Amniotic epithelial cell (primary cell): ENCODE data around the gene GTF3A.

Experiments used
- DNase-seq: peaks from one replicate; pipeline ENCODE4 v3.0.0-alpha.2; 2010; ENCODE audit warnings: low read depth

Gene GTF3A

GRCh38 chr13:27449081-27449603 lies 24.7 kb downstream of the GTF3A start:
- no peak for DNase-seq

- peak; percentile 90 for DNase-seq
Measured at GRCh38 chr13:27449936-27450828, 25.8 kb downstream of the GTF3A start, which contains the start of gene MTIF3. TSS of gene MTIF3 (minus strand) at chr13:27450564. CDS start at chr13:27440448, 10,116 bp downstream.

- DNase-seq = peak; percentile 64
Measured at GRCh38 chr13:27450921-27451471, 26.6 kb downstream of the GTF3A start.

GRCh38 chr13:27455331-27455855 lies 31.0 kb downstream of the GTF3A start:
- no peak for DNase-seq

GRCh38 chr13:27461940-27462584 lies 37.6 kb downstream of the GTF3A start:
- DNase-seq = peak; percentile 7

GRCh38 chr13:27463500-27463899 lies 39.1 kb downstream of the GTF3A start:
- no peak for DNase-seq

GRCh38 chr13:27465611-27466010 lies 41.2 kb downstream of the GTF3A start:
- DNase-seq = no peak

GRCh38 chr13:27466513-27466912 lies 42.1 kb downstream of the GTF3A start:
- no peak for DNase-seq

GRCh38 chr13:27470075-27470820 lies 45.8 kb downstream of the GTF3A start:
- DNase-seq = no peak

GRCh38 chr13:27472441-27472840 lies 48.0 kb downstream of the GTF3A start:
- no peak for DNase-seq

- no peak for DNase-seq
Measured at GRCh38 chr13:27472941-27473340, 48.5 kb downstream of the GTF3A start.

GRCh38 chr13:27474751-27475268 lies 50.4 kb downstream of the GTF3A start:
- DNase-seq = no peak

- peak; percentile 8 for DNase-seq
Measured at GRCh38 chr13:27476943-27477703, 52.7 kb downstream of the GTF3A start.

- peak; percentile 34 for DNase-seq
Measured at GRCh38 chr13:27481766-27482165, 57.3 kb downstream of the GTF3A start.

GRCh38 chr13:27482983-27483382 lies 58.6 kb downstream of the GTF3A start:
- no peak for DNase-seq

- DNase-seq = no peak
Measured at GRCh38 chr13:27483421-27483820, 59.0 kb downstream of the GTF3A start.
